Keratinocyte (primary cell): ENCODE measurements around the gene ATP11B. TPM values are rescaled to one million over a fixed set of nuclear protein-coding genes. Genes with fewer than 3 reads are reported as not detected.

Source experiments
- DNase-seq: peaks from one replicate; pipeline ENCODE4 v3.0.0-alpha.2; 2011; ENCODE audit warnings: low read depth, missing footprints, low spot score
- FAIRE-seq: peaks from 2 replicates; lab custom pipeline; 2011; peaks lifted over from hg19 to GRCh38; lab: Jason Lieb, UNC
- H2AFZ ChIP-seq: 2 replicates; pipeline ENCODE4 v1.6.0; 2012; ENCODE audit warnings: low read length, control low read depth, inconsistent platforms; ENCODE audit not compliant: control insufficient read depth
- H3K27ac ChIP-seq: 2 replicates; pipeline ENCODE4 v1.5.1; 2011; ENCODE audit warnings: low read length; ENCODE audit not compliant: control insufficient read depth, insufficient read depth
- H3K27me3 ChIP-seq: 3 replicates; pipeline ENCODE4 v1.6.0; 2011; ENCODE audit warnings: low read length; ENCODE audit not compliant: control insufficient read depth, insufficient read depth; ENCODE audit errors: extremely low read depth
- H3K36me3 ChIP-seq, 2 experiments: 2 replicates in 1 of 2; 3 replicates in 1 of 2; pipeline ENCODE4 v1.5.1; 2011; ENCODE audit warnings: low read length in 2 of 2, mild to moderate bottlenecking in 1 of 2; ENCODE audit not compliant: control insufficient read depth in 2 of 2, insufficient read depth in 2 of 2; ENCODE audit errors: extremely low read depth in 1 of 2
- H3K4me1 ChIP-seq: 3 replicates; pipeline ENCODE4 v1.5.1; 2011; ENCODE audit warnings: low read length; ENCODE audit not compliant: control insufficient read depth, insufficient read depth; ENCODE audit errors: extremely low read depth
- H3K4me2 ChIP-seq: 3 replicates; pipeline ENCODE4 v1.6.0; 2011; ENCODE audit warnings: low read depth, low read length; ENCODE audit not compliant: control insufficient read depth, insufficient read depth; ENCODE audit errors: extremely low read depth
- H3K4me3 ChIP-seq, 3 experiments: fragments of 200-600 bp in 1 of 3; sonication (generic) in 1 of 3; 2 replicates in 2 of 3; 3 replicates in 1 of 3; pipeline ENCODE4 v1.5.1; 2011 to 2016; ENCODE audit warnings: low read length in 3 of 3, mild to moderate bottlenecking in 3 of 3, control low read depth in 2 of 3, inconsistent platforms in 1 of 3, low read depth in 1 of 3, mixed read lengths in 1 of 3, mixed run types in 1 of 3, moderate library complexity in 1 of 3; ENCODE audit not compliant: control insufficient read depth in 2 of 3, insufficient read depth in 2 of 3; ENCODE audit errors: extremely low read depth in 1 of 3
- H3K79me2 ChIP-seq: 2 replicates; pipeline ENCODE4 v1.6.0; 2012; ENCODE audit warnings: low read length; ENCODE audit not compliant: control insufficient read depth, insufficient read depth
- H3K9ac ChIP-seq: 3 replicates; pipeline ENCODE4 v1.6.0; 2011; ENCODE audit warnings: low read length; ENCODE audit not compliant: control insufficient read depth, insufficient read depth; ENCODE audit errors: extremely low read depth
- H3K9me1 ChIP-seq: 3 replicates; pipeline ENCODE4 v1.6.0; 2011; ENCODE audit warnings: low read length; ENCODE audit not compliant: control insufficient read depth, insufficient read depth; ENCODE audit errors: extremely low read depth
- H3K9me3 ChIP-seq: 2 replicates; pipeline ENCODE4 v1.5.1; 2012; ENCODE audit warnings: low read depth, low read length; ENCODE audit not compliant: control insufficient read depth
- H4K20me1 ChIP-seq: 3 replicates; pipeline ENCODE4 v1.6.0; 2011; ENCODE audit warnings: low read length; ENCODE audit not compliant: control insufficient read depth, insufficient read depth; ENCODE audit errors: extremely low read depth
- EZH2 ChIP-seq: IDR thresholded peaks from one replicate; pipeline ENCODE4 v1.6.1; 2012; ENCODE audit warnings: inconsistent platforms, mild to moderate bottlenecking, low read length, moderate library complexity
- dilution Hi-C: fragments of 300-500 bp; cut with MboI; formaldehyde crosslinking; loops from one replicate; pipeline ENCODE4 v1.7.0; 2020; ENCODE audit warnings: low sequenced_read_pairs; ENCODE audit not compliant: extremely low pct_ligation_motif_present
- polyA plus RNA-seq, 5 experiments: library from polyadenylated mRNA; depleted of rRNA in 3 of 5; stranded (reverse) in 3 of 5; stranded (forward) in 1 of 5; unstranded in 1 of 5; fragments of >200 nt; gene quantifications; 1 replicate in 1 of 5; 2 replicates in 3 of 5; 3 replicates in 1 of 5; pipeline versions ENCODE4 v1.2.1 to v1.2.3, GENCODE V29; 2011 to 2012; ENCODE audit warnings: missing spikeins in 2 of 5, low read depth in 1 of 5, low replicate concordance in 1 of 5
- TF ChIP-seq, protein P1 (sequence below), 3 experiments: IDR thresholded peaks in 1 of 3; conservative IDR thresholded peaks in 1 of 3; optimal IDR thresholded peaks in 1 of 3; 2 replicates in 2 of 3; 3 replicates in 1 of 3; pipeline versions ENCODE3 to v1.5.1; 2011; ENCODE audit warnings: low read length in 3 of 3, mild to moderate bottlenecking in 3 of 3, moderate library complexity in 2 of 3, control low read depth in 1 of 3, inconsistent platforms in 1 of 3; ENCODE audit not compliant: insufficient read depth in 2 of 3; ENCODE audit errors: extremely low read depth in 1 of 3

Gene ATP11B
- polyA plus RNA-seq, 1 donor (not counting 4 experiments of a cell fraction or from before 2014, with no cell fraction given), result 28.9 TPM

DNA sequence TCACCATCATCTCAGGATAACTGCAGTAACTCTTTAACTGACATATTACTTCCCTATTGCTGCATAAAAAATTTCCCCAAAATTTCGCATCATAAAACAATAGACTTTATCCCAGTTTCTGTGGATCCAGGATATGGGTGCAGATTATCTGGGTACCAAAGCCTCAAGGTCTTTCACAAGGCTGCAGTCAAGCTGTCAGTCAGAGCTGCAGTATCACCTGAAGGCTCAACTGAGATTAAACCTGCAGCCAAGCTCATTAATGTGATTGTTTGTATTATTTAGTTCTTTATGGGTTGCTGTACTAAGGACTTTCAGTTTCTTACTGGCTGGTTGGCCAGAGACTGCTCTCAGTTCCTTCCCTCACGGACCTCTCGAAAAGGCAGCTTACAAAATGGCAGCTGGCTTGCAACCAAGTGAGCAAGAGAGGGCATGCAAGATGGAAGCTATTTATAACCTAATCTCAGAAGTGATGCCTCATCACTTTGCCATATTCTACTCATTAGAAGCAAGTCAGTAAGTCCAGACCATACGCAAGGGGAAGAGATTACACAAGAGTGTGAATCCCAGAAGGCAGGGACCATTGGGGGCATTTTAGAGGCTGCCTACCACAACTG is 132.1 kb downstream of the ATP11B start:
- Histone ChIP-seq H3K27me3 (no peaks in the 10 kb centered on the region), H3K27ac (peak overlapping the region; percentile 27), H3K4me2 (peak overlapping the region; percentile 65), H3K79me2 (no peaks in the 10 kb centered on the region), H2AFZ (peak overlapping the region; percentile 66), H3K4me3 (no peak overlapping the region), H3K9me3 (no peaks in the 10 kb centered on the region), H3K9ac (no peak overlapping the region), H3K9me1 (no peaks in the 10 kb centered on the region), H4K20me1 (no peaks in the 10 kb centered on the region), H3K4me1 (peaks cover 10% of the 10 kb centered on the region), H3K36me3 (no peaks in the 10 kb centered on the region)
- TF ChIP-seq EZH2, result no peak
- dilution Hi-C loops, result no loop called here
- DNase-seq (no peak), FAIRE-seq (peak; percentile 74)

DNA sequence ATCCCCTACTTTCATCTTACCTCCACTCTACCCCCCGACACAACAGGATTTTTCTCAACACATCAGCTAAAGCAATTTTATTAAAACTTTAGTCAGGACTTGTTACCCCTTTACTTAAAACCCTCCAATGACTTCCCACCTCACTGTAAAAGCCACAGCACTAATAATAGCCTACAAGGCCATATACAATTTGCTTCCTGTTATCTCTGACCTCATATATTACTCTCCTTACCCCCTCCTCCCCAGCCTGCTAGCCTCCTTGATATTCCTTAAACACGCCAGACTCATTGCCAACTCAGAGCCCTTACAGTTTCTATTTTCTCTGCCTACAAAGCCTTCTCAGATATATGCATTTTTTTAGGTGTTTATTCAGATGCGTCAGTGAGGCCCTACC is 132.6 kb downstream of the ATP11B start:
- no peaks in the 10 kb centered on the region for H3K79me2 ChIP-seq
- no peaks in the 10 kb centered on the region for H3K36me3 ChIP-seq
- H3K27me3 ChIP-seq, result no peaks in the 10 kb centered on the region
- H3K9ac ChIP-seq, result no peak overlapping the region
- DNase-seq (no peak), FAIRE-seq (no peak)
- H3K9me1 ChIP-seq, result no peaks in the 10 kb centered on the region
- H3K4me2 ChIP-seq, result peak overlapping the region; percentile 65
- TF ChIP-seq, protein P1, sequence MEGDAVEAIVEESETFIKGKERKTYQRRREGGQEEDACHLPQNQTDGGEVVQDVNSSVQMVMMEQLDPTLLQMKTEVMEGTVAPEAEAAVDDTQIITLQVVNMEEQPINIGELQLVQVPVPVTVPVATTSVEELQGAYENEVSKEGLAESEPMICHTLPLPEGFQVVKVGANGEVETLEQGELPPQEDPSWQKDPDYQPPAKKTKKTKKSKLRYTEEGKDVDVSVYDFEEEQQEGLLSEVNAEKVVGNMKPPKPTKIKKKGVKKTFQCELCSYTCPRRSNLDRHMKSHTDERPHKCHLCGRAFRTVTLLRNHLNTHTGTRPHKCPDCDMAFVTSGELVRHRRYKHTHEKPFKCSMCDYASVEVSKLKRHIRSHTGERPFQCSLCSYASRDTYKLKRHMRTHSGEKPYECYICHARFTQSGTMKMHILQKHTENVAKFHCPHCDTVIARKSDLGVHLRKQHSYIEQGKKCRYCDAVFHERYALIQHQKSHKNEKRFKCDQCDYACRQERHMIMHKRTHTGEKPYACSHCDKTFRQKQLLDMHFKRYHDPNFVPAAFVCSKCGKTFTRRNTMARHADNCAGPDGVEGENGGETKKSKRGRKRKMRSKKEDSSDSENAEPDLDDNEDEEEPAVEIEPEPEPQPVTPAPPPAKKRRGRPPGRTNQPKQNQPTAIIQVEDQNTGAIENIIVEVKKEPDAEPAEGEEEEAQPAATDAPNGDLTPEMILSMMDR (optimal IDR thresholded peaks at IDR 0.05 in 1 of 3, IDR thresholded peaks at IDR 0.05 in 1 of 3, conservative IDR thresholded peaks at IDR 0.05 in 1 of 3; ENCODE audit: extremely low read depth in 1 of 3, insufficient read depth in 2 of 3, low read length in 3 of 3), result no peak
- TF ChIP-seq EZH2, result no peak
- no peak overlapping the region for H3K4me3 ChIP-seq
- H4K20me1 ChIP-seq, result no peaks in the 10 kb centered on the region
- H3K27ac ChIP-seq, result peak overlapping the region; percentile 27
- H3K9me3 ChIP-seq, result no peaks in the 10 kb centered on the region
- H3K4me1 ChIP-seq, result peaks cover 10% of the 10 kb centered on the region
- dilution Hi-C loops, result no loop called here
- no peak overlapping the region for H2AFZ ChIP-seq

DNA sequence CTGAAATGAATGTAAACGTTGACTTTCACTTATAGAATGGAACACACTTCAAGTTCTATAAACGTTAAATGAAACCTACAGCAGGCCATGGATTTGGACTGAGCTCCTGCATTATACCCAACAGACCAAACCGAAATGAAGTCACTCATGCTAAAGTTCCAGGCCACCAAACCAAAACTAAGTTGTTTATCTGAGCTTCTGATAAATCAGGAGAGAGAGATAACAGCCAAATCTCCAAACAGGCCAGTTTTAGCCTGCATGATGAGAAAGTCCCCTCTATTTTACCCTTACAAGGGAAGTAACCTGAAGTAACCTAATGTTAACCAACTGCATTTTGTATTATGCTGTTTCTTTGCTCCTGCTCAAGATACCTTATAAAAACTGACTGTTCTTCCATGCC is 142.5 kb downstream of the ATP11B start:
- Histone ChIP-seq H3K27me3 (no peaks in the 10 kb centered on the region), H3K4me3 (no peak overlapping the region), H3K9ac (no peak overlapping the region), H3K4me1 (peaks cover 5% of the 10 kb centered on the region), H4K20me1 (no peaks in the 10 kb centered on the region), H2AFZ (no peak overlapping the region), H3K9me1 (no peaks in the 10 kb centered on the region), H3K27ac (no peak overlapping the region), H3K36me3 (no peaks in the 10 kb centered on the region), H3K79me2 (no peaks in the 10 kb centered on the region), H3K9me3 (no peaks in the 10 kb centered on the region), H3K4me2 (no peak overlapping the region)
- no peak for TF ChIP-seq EZH2
- TF ChIP-seq, protein P1 (optimal IDR thresholded peaks at IDR 0.05 in 1 of 3, IDR thresholded peaks at IDR 0.05 in 1 of 3, conservative IDR thresholded peaks at IDR 0.05 in 1 of 3; ENCODE audit: extremely low read depth in 1 of 3, insufficient read depth in 2 of 3, low read length in 3 of 3), result no peak
- FAIRE-seq (no peak), DNase-seq (no peak)
- dilution Hi-C loops, result no loop called here
